Stimulated activated CD4-positive, alpha-beta T cell treated with anti-CD3 and anti-CD28 coated beads, Interleukin-1b, Interleukin-23, amount 100 ng/mL, for 24 hours (primary cell): ENCODE data around the gene ROCK2.
"Not testable (repeated sequence)": the region's sequence is repeated elsewhere in the genome, so short reads cannot be mapped to it uniquely, and the experiment has no call there.

Experiments
- DNase-seq, 4 experiments: peaks; one replicate each; pipeline ENCODE4 v3.0.0-alpha.2; 2020; ENCODE audit warnings: low read depth in 4 of 4, low spot score in 1 of 4

Gene ROCK2

DNA sequence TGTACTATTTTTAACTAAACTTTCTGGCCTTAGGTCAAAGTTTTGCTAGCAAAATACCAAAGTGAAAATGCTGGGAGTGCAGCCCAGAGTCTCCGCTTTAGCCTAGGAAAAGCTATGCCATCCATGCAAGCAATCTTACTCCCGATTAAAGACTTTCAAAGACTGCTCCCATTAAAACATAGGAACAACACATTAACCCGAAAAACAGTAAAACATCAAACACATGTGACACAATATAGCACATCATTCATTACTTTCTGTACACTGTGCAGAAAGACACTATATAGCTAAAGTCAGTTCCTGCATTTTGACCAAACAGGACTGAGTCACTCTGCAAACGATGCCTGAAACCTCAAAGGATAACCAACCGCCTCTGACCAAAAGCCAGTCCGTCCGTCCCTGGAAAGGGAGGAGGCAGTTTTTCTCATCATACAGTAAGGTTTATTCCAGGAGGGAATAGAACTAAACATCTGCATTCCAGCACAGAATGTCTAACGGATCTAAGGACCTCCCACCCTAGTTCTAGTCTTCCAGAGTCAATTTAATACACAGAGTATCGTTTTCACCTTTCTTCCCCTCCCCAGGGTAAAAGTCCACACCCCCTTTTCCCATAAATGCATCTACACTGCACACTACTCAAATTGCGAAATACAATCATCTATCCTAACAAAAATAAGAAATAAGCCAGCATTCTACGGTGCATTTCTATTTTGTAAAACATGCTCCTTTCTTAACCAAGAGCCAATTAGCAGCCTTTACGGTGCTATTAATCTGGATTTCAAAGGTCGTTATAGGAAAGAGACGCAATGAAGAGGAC is 1.7 kb downstream of the ROCK2 start:
- DNase-seq, result no peak

DNA sequence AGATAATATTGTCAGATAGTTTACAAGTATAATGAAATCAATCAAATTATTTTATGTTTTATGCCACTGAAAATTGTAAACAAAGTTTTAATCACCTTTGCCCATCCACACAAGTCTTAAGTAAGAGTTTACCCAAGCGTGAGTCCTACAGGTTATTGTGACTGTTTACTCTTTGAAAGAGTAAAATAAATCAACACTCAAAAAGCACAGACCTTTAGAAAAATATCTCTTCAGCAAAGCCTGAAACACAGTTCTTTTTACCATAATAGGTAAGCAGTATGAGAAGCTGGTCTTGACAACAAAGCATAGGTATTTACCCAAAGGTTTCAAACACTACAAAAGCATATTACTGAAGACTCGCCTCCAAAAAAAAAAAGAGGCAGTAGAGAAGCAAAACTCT is 3.7 kb downstream of the ROCK2 start:
- no peak for DNase-seq

DNA sequence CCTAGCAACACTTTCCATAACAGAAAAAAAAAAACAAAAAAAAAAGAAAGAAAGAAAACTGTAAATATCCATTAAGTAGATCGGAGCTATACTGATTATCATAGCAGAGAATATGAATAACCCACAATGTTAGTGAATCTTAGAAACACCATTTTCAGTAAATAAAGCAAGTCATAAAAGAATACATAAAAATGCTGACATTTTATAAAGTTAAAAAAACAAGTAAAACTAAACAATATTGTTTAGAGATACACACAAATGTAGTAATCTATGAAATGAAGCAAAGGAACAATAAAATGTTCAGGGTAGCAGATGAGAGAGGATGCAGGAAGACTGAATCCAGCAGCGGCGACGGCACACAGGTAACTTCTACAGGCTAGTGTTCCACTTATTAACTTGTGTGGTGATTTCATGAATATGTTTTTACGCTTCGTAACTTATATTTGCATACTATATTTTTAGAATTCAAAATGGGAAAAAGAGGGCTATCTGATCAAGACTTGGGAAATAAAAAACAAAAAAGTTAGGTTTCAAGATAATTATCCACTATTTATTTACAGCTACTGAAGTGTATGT is 4.8 kb downstream of the ROCK2 start:
- no peak for DNase-seq

DNA sequence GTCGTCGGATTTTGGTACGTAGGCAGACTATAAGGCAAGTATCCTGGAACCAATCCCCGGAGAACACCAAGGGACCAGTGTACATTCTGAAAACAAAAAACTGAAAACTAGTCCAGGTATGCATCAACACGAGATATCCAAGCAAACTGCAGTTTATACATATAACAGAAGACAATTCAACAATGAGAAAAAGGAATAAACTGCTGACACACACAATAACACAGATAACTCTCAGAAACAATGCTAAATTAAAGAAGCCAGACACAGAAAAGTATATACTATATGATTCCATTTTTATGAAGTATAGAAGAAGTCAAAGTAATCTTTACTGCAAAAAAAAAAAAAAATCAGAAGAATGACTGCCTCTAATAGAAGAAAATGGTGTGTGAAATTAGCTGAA is 5.9 kb downstream of the ROCK2 start:
- no peak for DNase-seq

DNA sequence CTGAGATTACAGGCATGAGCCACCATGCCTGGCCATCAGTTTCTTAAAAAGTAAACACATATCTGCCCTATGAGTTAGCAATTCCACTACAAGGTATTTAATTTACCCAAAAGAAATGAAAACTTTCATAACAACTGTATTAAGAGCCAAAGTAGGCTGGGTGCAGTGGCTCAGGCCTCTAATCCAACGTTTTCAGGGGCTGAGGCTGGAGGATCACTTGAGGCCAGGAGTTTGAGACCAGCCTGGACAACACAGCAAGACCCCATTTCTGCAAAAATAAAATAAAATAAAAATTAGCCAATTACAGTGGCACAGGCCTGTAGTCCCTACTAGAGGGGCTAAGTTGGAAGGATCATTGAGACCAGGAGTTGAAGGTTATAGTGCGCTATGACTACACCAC is 6.5 kb downstream of the ROCK2 start:
- no peak for DNase-seq

DNA sequence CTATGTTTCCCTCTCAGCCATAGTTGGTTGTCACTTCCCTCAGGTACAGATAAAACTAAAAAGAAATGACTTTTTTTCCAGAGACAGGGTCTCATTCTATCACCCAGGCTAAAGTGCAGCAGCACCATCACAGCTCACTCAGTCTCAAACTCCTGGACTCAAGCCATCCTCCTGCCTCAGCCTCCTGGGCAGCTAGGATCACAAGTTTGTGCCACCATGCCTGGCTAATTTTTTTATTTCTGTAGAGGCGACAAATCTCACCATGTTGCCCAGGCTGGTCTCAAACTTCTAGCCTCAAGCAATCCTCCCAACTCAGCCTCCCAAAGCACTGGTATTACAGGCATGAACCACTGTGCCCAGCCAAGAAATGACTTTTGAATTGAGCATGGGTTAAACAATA is 8.2 kb downstream of the ROCK2 start:
- no peak for DNase-seq

DNA sequence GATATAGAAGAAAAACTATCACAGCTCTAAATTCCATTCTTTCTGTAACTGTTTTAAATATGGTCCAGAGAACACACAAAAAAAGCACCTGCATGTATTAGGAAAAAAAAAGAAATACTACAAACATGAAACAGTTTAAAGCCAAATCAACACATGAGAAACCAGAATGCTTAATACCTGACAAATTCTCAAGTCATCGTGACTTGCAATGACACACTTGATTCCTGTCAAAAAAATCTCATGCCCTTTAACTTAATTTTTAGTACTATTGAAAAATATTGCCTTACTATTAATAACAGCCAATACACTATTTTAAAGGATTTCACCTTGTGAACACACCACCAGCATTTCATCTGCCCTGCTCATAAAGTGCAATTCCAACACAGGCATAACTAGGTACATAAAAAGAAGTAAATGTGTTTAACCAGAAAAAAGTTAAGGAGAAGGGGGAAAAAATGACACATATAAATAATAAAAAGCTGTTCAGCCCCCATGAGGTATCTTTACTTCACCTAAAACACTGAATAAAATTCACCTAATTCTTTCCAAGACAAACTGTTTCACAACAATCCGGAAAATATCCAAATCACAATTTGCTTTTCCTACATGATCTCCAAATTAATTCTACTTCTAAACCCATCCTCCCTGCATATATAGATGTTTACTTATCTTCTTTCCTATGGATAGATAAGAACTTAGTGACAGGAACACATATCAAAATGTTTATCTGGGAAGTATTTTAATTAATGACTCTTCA is 10.8 kb downstream of the ROCK2 start:
- DNase-seq, result no peak

DNA sequence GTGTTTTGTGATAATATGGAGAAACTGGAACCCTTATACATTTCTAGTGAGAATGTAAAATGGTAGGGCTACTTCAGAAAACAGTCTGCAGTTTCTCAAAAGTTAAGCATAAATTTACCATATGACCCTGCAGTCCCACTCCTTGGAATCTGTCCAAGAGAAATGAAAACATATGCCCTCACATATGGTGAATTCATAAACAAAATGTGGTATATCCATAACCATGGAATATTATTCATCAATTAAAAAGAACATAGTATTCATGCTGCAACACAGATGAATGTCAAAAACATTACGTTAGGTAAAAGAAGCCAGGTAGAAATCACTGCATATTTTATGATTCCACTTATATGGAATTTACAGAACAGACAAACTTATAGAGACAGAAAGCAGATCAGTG is 11.8 kb downstream of the ROCK2 start:
- no peak for DNase-seq

DNA sequence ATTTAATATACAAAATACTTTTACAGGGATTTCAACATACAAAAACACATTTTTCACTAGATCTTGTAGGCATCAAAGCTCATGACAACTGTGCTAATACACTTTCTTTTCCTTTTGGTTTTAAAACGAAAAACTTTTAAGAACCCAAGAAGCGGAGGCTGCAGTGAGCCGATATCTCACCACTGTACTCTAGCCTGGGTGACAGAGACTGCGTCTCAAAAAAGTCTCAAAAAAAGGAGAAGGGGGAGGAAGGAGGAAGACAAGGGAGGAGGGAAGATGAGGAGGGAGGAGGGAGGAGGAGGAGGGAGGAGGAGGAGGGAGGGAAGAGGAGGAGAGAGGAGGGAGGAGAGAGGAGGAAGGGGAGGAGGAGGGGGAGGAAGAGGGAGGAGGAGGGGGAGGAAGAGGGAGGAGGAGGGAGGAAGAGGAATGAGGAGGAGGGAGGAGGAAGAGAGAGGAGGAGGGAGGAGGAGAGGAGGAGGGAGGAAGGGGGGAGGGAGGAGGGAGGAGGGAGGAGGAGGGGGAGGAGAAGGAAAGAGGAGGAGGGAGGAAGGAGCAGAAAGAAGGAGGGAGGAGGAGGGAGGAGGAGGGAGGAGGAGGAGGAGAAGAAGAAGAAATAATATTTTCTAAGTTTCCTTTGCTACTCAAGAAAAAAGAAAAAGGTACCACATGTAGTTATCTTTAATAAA is 13.8 kb downstream of the ROCK2 start:
- no peak for DNase-seq

DNA sequence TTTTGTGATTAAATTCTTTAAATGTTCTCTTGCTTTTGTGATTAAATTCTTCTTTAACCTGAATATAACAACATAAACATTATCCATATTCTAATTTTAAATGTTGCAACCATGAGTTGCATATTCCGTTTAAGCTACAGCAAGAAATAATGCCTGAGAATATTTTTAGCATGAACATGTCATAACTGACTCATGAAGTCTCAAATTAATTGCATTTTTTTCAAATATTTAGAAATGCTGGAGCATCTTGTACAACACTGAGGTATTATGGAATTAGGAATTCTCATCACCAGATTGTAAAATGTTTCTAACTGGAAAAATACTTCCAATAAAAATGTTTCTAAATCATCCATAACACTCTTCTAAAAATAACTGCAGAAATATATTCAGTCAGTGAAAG is 14.7 kb downstream of the ROCK2 start:
- no peak for DNase-seq

DNA sequence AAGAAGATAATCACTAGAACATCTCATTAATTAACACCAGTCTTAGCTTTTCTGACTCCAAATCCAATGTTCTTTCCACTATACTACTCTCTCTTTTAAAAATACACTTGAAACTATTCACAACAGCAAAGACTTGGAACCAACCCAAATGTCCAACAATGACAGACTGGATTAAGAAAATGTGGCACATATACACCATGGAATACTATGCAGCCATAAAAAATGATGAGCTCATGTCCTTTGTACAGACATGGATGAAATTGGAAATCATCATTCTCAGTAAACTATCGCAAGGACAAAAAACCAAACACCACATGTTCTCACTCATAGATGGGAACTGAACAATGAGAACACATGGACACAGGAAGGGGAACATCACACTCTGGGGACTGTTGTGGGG is 15.9 kb downstream of the ROCK2 start:
- DNase-seq, result not testable (repeated sequence)

DNA sequence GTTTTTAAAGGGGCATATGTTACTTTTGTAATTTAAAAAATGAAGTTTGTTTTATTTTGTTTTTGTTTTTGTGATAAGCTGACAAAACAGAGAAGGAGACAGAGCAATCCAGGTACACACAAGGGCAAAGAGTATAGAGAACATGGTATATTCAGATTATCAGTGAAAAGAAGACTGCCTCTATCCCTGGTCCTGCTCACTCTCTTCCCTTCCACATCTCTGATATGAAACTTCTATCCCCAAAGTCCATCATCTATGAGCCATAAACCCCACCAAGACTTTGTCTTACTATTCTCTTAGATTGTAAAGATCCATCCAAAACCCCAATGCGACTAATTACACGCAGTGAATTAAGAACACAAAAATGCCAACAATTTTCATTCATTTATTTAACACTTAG is 16.6 kb downstream of the ROCK2 start:
- no peak for DNase-seq

DNA sequence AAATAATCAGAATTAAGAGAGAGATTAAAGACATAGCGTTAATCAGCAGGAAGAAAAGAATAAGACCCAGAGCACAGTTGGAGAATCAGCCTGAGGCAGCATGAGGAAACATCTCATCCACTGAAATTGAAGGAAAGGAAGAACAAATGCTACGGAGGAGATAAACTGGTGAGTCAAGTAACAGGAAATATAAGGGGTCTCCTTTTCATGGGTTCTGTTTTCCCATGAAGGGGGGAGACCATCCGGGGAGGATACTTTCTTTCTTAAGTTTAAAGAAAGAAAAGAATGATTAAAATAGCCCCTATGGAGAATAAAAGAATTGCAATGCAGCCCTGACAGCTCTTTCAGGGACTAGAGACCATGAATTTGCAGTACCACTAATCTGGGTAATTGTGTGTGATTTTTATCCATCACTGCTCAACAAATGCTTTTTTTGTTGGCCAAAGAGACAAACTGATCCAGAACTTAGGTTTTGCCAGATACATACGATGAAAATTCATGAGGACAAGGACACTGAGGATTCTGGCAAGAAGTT is 17.7 kb downstream of the ROCK2 start:
- no peak for DNase-seq

DNA sequence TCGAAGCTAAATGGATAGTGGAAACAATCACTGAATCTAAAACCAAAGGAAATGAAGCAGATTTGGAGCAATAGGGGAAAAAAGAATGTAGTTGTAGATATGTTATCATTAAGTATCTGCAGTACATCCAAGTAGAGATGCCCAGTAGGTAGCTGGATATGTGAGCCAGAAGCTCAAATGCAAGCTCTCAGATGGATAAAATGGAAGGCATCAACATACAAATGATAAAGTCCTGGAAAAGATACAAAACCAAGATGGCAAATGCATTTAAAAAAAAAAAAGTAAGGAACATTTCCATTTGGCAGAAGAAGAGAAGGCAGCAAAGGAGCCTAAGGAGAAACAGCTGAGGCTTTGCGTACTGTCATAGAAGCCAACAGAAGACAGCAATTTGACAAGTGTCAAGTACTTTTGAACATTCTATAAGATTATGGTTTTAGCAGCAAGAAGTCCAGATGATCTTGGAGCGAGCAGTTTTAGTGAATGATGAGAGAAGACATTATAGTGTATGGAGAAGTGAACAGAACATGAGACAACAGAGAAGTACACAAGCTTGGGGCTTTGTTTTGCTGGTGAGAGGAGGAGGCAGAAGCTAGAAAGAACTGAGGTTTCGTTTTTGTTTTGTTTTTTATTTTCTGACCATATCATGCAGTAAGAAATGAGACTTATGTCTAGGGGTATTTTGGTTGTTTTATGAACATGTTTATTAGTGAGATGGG is 18.3 kb downstream of the ROCK2 start:
- DNase-seq, result no peak

DNA sequence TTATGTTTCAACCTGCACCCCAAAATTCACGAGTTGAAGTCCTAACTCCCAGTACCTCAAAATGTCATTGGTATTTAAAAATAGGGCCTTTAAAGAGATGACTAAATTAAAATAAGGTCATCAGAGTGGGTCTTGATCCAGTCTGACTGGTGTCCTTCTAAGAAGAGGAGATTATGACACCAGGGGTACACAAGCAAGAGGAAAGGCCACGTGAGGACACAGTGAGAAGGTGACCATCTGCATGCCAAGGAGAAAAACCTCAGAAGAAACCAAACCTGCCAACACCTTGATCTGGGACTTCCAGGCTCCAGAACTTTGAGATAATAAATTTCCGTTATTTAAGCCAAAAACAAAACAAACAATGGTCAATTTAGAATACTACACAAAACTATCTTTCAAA is 22.6 kb downstream of the ROCK2 start:
- no peak for DNase-seq

DNA sequence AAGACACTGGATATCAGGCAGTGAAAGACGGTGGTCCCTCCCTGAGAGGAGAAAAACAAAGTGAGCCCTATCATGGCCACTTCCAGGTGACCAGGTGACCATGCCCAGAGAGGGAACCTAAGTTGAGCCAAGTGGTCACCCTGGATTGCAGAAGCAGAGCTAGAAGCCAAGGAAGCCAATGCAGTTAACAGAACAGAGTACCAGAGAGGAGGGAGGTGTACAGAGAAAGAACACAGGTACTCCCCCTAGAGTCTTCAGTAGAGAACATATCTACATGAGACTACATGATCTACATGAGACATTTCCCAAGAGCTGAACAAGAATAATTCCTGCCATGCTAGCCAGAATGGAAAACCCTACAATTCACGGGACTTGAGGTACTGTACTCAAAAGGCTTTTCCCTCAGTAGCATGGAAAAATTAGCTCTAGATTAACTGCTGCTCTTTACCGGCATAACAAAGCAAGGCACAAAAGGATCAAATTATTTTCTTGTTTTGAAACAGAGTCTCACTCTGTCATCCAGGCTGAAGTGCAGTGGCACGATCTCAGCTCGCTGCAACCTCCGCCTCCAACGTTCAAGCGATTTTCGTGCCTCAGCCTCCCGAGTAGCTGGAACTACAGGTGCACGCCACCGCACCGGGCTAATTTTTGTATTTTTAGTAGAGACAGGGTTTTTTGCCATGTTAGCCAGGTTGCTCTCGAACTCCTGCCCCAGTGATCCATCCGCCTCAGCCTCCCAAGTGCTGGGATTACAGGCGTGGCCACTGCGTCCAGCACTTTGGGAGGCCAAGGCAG is 23.5 kb downstream of the ROCK2 start:
- no peak for DNase-seq

DNA sequence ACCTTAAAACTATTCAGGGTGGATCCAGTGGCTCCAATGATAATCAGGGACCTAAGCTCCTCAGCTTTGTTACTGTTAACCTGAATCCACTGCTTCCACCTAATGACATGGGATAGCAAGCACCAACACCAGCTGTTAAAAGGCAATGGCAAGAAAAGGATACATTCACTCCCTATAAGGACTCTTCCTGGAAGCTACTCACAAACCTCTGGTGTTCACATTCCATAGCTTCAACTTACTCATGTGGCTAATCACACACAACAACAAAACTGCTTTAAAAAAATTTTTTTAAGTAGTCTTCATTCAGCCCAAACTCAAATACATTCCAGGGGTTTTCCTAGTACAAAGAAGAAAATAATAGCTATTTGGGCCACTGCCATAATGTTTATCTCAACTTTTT is 24.5 kb downstream of the ROCK2 start:
- DNase-seq, result no peak

DNA sequence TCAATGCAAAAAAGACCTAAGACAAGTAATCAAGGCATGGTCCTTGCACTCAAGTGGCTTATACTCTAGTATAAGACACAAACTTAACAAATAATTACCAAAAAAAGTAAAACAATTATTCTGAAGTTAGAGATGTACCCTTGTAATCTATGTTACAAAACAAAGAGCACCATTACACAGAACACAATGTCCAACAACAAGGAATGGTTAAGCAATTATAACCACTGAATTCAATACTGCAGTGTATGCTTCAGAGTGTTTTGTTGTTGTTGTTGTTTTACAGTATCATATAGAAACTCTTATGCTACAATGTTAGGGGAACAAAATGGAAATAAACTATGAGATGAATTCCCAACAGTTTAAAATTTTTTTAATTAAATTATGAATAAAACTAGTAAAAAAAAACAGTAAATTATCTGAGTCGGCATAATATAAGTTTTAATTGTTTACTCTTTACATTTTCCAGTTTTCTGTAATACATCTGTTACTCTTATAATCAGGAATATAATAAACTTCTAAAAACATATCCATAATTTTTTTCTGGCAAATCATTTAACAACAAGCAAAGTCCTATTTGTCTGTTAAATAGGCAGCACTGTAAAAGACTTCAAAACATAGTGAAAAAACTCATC is 29.2 kb downstream of the ROCK2 start:
- no peak for DNase-seq

DNA sequence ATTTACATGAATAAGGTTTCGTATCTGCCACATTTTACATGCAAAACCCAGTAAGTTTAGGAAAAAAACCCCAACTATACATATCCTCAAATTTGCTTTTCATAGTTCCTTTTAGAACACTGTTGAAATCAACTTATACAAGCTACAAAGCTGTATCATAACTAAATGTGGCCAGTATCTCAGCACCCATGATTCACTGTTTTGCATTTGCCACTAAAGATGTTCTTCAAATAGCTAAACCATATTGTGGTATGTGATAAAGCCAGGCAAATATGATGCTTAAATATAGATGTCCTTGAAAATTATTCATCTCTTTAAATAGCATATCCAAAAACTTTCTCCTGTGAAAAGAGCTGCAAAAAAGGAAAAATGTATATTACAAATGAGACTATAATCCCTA is 29.9 kb downstream of the ROCK2 start:
- no peak for DNase-seq
